B cell (primary cell): ENCODE measurements around the gene PKP2. TPM values are rescaled to one million over a fixed set of nuclear protein-coding genes. Genes with fewer than 3 reads are reported as not detected.

ENCODE experiments used
- ATAC-seq: fragments of 200-7000 bp; cut with Tn5 transposase; one replicate; pipeline ENCODE4 v1.10.0; 2021; ENCODE audit warnings: low read depth, mild to moderate bottlenecking, moderate number of reproducible peaks, moderate library complexity
- CTCF ChIA-PET: fragments of 350-600 bp; sonication (Branson Sonifier 250); formaldehyde crosslinking; loops from one replicate; lab custom pipeline; 2021; ENCODE audit warnings: antibody characterized with exemption, inconsistent platforms; lab: Charles Lee
- POLR2A ChIA-PET: fragments of 350-600 bp; sonication (Branson Sonifier 250); formaldehyde crosslinking; loops from one replicate; lab custom pipeline; 2021; ENCODE audit warnings: antibody characterized with exemption; lab: Charles Lee
- DNase-seq: peaks from one replicate; pipeline ENCODE4 v3.0.0; 2013
- H2AFZ ChIP-seq: 2 replicates; pipeline ENCODE4 v1.6.1; 2012; ENCODE audit warnings: mild to moderate bottlenecking, low read depth, low read length; ENCODE audit not compliant: insufficient read depth, poor library complexity, severe bottlenecking
- H3K27ac ChIP-seq, 2 donors: 1 replicate in 1 of 2; 2 replicates in 1 of 2; pipeline ENCODE4 v1.5.1; 2012 to 2013; ENCODE audit warnings: low read length in 2 of 2, mild to moderate bottlenecking in 2 of 2, moderate library complexity in 1 of 2
- H3K27me3 ChIP-seq, 4 experiments: fragments of 200-600 bp in 1 of 4; sonication (generic) in 1 of 4; replicated peaks in 1 of 4; 1 replicate in 2 of 4; 2 replicates in 2 of 4; pipeline versions ENCODE4 v1.6.1 to v1.7.0; 2013 to 2016; ENCODE audit warnings: low read length in 3 of 4, mild to moderate bottlenecking in 2 of 4, mixed read lengths in 1 of 4, moderate library complexity in 1 of 4; ENCODE audit not compliant: insufficient read depth in 4 of 4, control insufficient read depth in 3 of 4; ENCODE audit errors: control extremely low read depth in 1 of 4
- H3K36me3 ChIP-seq, 2 experiments: replicated peaks in 1 of 2; 1 replicate in 1 of 2; 2 replicates in 1 of 2; pipeline versions ENCODE4 v1.6.1 to v1.7.1; 2013; ENCODE audit warnings: low read length in 1 of 2; ENCODE audit not compliant: insufficient read depth in 2 of 2, control insufficient read depth in 1 of 2; ENCODE audit errors: control extremely low read depth in 1 of 2, extremely low read depth in 1 of 2
- H3K4me1 ChIP-seq, 2 donors: fragments of 200-600 bp in 1 of 2; sonication (generic) in 1 of 2; 1 replicate in 1 of 2; 2 replicates in 1 of 2; pipeline versions ENCODE4 v1.5.1 to v1.6.1; 2013 to 2017; ENCODE audit warnings: low read length in 2 of 2; ENCODE audit not compliant: control insufficient read depth in 2 of 2, insufficient read depth in 2 of 2
- H3K4me2 ChIP-seq: replicated peaks from 2 replicates; pipeline ENCODE3; 2012; ENCODE audit warnings: mild to moderate bottlenecking, low read depth, low read length; ENCODE audit not compliant: poor library complexity, severe bottlenecking
- H3K4me3 ChIP-seq, 5 experiments: fragments of 200-600 bp in 1 of 5; sonication (generic) in 1 of 5; 1 replicate in 3 of 5; 2 replicates in 2 of 5; pipeline versions ENCODE4 v1.5.1 to v1.7.0; 2011 to 2016; ENCODE audit warnings: low read length in 4 of 5, mild to moderate bottlenecking in 4 of 5, low read depth in 2 of 5, control low read depth in 1 of 5, moderate library complexity in 1 of 5; ENCODE audit not compliant: insufficient read depth in 1 of 5; ENCODE audit errors: control extremely low read depth in 1 of 5, extremely low read depth in 1 of 5
- H3K79me2 ChIP-seq: fragments of 200-600 bp; sonication (generic); one replicate; pipeline ENCODE4 v1.6.0; 2016; ENCODE audit warnings: low read length; ENCODE audit not compliant: control insufficient read depth, insufficient read depth
- H3K9ac ChIP-seq: fragments of 200-600 bp; sonication (generic); 2 replicates; pipeline ENCODE4 v1.6.1; 2017; ENCODE audit warnings: mild to moderate bottlenecking, low read length, moderate library complexity
- H3K9me3 ChIP-seq, 3 donors: one replicate each; pipeline versions ENCODE4 v1.6.1 to v1.7.1; 2013; ENCODE audit warnings: low read length in 2 of 3; ENCODE audit not compliant: control insufficient read depth in 2 of 3, insufficient read depth in 1 of 3; ENCODE audit errors: control extremely low read depth in 1 of 3
- H4K20me1 ChIP-seq: 2 replicates; pipeline ENCODE4 v1.6.0; 2012; ENCODE audit warnings: mild to moderate bottlenecking, low read length; ENCODE audit not compliant: insufficient read depth, control insufficient read depth, poor library complexity, severe bottlenecking
- H3K27ac Mint-ChIP-seq: one replicate; pipeline ENCODE4 v1.8.0; 2021; ENCODE audit warnings: mixed read lengths
- H3K27me3 Mint-ChIP-seq: one replicate; pipeline ENCODE4 v1.8.0; 2021; ENCODE audit warnings: mixed read lengths
- H3K4me1 Mint-ChIP-seq: one replicate; pipeline ENCODE4 v1.8.0; 2021; ENCODE audit warnings: mixed read lengths
- H3K4me3 Mint-ChIP-seq: one replicate; pipeline ENCODE4 v1.8.0; 2021; ENCODE audit warnings: mixed read lengths
- H3K9me3 Mint-ChIP-seq: one replicate; pipeline ENCODE4 v1.8.0; 2022; ENCODE audit warnings: mixed read lengths; ENCODE audit not compliant: insufficient read depth
- EZH2 ChIP-seq: IDR thresholded peaks from 2 replicates; pipeline ENCODE4 v1.6.1; 2012; ENCODE audit warnings: borderline replicate concordance, low read depth, mild to moderate bottlenecking, moderate library complexity, low read length; ENCODE audit not compliant: insufficient read depth, poor library complexity, severe bottlenecking
- WGBS: methylation state at CpG from one replicate; pipeline ENCODE4 v1.1.5; 2013; ENCODE audit warnings: missing lambda C conversion rate; ENCODE audit not compliant: insufficient coverage; 5-methylcytosine and 5-hydroxymethylcytosine counted together
- intact Hi-C: fragments of 100-400 bp; cut with micrococcal nuclease; formaldehyde crosslinking; loops from one replicate; pipeline ENCODE4 v1.10.0; 2022
- polyA plus RNA-seq: library from polyadenylated mRNA; depleted of rRNA; stranded (reverse); fragments of >200 nt; gene quantifications from 2 replicates; pipeline ENCODE4 v1.2.3, GENCODE V29; 2012
- total RNA-seq, 2 donors: library from RNA; stranded (reverse); fragments of 120-200 nt in 1 of 2; gene quantifications; 1 replicate in 1 of 2; 2 replicates in 1 of 2; pipeline versions ENCODE4 v1.2.3 to v1.2.4, GENCODE V29; 2013 to 2022
- TF ChIP-seq, protein P1 (sequence below): fragments of 200-600 bp; IDR thresholded peaks from one replicate; pipeline ENCODE4 v1.8.0; 2022; ENCODE audit warnings: antibody characterized with exemption, mild to moderate bottlenecking

PKP2 gene
- total and polyA plus RNA-seq, 2 donors (not counting 1 experiment from before 2014, with no cell fraction given): not detected

DNA sequence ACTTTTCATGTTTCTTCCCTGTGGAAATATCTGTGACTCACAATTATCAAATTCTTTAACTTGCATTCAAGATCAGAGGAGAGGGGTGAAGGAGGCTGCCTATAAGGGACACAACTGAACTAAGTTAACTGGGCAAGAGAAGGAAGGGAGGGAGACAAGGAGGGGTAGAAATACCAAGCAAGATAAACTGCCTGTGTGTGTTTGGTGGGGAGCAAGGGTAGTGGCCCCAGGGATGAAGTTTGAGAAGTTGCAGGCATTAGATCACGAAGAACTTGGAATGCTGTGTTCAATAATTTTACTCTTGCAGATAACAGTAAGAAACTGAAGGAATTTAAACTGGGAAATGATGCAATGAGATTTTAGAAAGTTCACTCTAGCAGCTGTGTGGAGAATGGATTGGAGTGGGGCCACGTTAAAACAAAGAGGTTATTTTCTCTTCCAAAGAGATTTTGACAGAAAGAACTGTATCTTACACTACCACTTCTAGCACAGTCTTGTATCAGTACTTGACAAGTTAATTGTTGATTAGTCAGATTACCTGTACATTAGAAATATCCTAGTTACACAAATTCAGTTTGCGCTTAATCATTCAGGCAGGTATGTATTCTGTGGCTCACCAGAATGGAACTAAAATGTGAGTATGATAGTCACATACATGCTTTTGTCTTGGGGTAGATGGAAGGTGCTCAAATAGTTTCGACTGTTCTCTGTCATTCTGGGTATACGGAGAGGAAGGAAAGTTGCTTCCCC, 7.4 kb downstream of the PKP2 start:
- no peak overlapping the region for H2AFZ ChIP-seq
- DNase-seq (no peak), ATAC-seq (no peak)
- no peak overlapping the region for H3K27ac Mint-ChIP-seq
- H3K79me2 ChIP-seq: no peaks in the 10 kb centered on the region
- CTCF ChIA-PET: no interaction called here
- no peak overlapping the region for H3K9ac ChIP-seq
- no peaks in the 10 kb centered on the region for H3K4me1 ChIP-seq
- H3K4me1 Mint-ChIP-seq: no peaks in the 10 kb centered on the region
- H3K36me3 ChIP-seq: no peaks in the 10 kb centered on the region
- H3K4me3 Mint-ChIP-seq: no peak overlapping the region
- H3K27ac ChIP-seq: no peak overlapping the region
- intact Hi-C loops: no loop called here
- 97% methylated on average over 3 of the region's 5 CpGs for WGBS
- no peaks in the 10 kb centered on the region for H3K9me3 ChIP-seq
- peaks cover 0 to 11% (median 5%) of the 10 kb centered on the region in 4 experiments for H3K27me3 ChIP-seq
- POLR2A ChIA-PET: no interaction called here
- no peaks in the 10 kb centered on the region for H3K9me3 Mint-ChIP-seq
- H3K27me3 Mint-ChIP-seq: peaks cover 29% of the 10 kb centered on the region
- H3K4me3 ChIP-seq: no peak overlapping the region
- H3K4me2 ChIP-seq: no peak overlapping the region
- no peaks in the 10 kb centered on the region for H4K20me1 ChIP-seq
- TF ChIP-seq, protein P1, sequence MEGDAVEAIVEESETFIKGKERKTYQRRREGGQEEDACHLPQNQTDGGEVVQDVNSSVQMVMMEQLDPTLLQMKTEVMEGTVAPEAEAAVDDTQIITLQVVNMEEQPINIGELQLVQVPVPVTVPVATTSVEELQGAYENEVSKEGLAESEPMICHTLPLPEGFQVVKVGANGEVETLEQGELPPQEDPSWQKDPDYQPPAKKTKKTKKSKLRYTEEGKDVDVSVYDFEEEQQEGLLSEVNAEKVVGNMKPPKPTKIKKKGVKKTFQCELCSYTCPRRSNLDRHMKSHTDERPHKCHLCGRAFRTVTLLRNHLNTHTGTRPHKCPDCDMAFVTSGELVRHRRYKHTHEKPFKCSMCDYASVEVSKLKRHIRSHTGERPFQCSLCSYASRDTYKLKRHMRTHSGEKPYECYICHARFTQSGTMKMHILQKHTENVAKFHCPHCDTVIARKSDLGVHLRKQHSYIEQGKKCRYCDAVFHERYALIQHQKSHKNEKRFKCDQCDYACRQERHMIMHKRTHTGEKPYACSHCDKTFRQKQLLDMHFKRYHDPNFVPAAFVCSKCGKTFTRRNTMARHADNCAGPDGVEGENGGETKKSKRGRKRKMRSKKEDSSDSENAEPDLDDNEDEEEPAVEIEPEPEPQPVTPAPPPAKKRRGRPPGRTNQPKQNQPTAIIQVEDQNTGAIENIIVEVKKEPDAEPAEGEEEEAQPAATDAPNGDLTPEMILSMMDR: no peak
- no peak for TF ChIP-seq EZH2

DNA sequence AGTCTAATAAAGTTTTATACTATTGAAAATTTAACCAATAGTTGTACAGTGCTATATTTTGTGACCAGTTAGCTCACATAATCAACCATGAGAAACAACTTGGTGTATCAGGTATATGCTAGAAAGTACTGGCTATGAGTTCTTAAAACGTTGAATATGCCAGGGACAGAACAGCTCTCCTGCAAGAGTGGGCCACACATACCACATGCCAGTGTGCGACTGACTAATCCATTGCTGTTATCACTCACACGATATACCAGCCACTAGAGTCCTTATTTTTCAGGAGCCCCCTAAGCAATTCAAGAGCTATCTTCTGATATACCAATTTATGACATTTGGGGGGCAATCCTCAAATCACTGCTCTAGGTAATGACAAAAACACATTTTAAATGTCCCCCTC, 9.5 kb downstream of the PKP2 start:
- Histone ChIP-seq H3K4me2 (no peak overlapping the region), H3K9ac (no peak overlapping the region), H3K27me3 (peaks cover 0 to 4% (median 0%) of the 10 kb centered on the region in 4 experiments), H3K4me3 (no peak overlapping the region), H3K36me3 (no peaks in the 10 kb centered on the region), H2AFZ (no peak overlapping the region), H4K20me1 (no peaks in the 10 kb centered on the region), H3K9me3 (no peaks in the 10 kb centered on the region), H3K27ac (no peak overlapping the region), H3K79me2 (no peaks in the 10 kb centered on the region), H3K4me1 (no peaks in the 10 kb centered on the region)
- ChIA-PET POLR2A (no interaction called here), CTCF (no interaction called here)
- intact Hi-C loops: no loop called here
- ATAC-seq (no peak), DNase-seq (no peak)
- Mint-ChIP-seq H3K4me3 (no peak overlapping the region), H3K4me1 (no peaks in the 10 kb centered on the region), H3K9me3 (no peaks in the 10 kb centered on the region), H3K27ac (no peak overlapping the region), H3K27me3 (peaks cover 13% of the 10 kb centered on the region)
- WGBS: 97% methylated on average over 3 of the region's 3 CpGs
- TF ChIP-seq, protein P1: no peak
- no peak for TF ChIP-seq EZH2
